HG02623 (cell line): ENCODE data around the gene TCHP.
"Not testable (repeated sequence)": the region's sequence is repeated elsewhere in the genome, so short reads cannot be mapped to it uniquely, and the experiment has no call there.

ENCODE experiments used
- ATAC-seq: cut with Tn5 transposase; IDR thresholded peaks from one replicate; pipeline ENCODE4 v1.9.1; 2021; ENCODE audit warnings: moderate library complexity; ENCODE audit not compliant: unreplicated experiment

The TCHP gene

GRCh38 chr12:109878749-109879148, 21.3 kb upstream of the TCHP start:
- ATAC-seq: no peak

- no peak for ATAC-seq
These were observed 20.6 kb upstream of the TCHP start for GRCh38 chr12:109879351-109880042.

GRCh38 chr12:109880043-109880931, 19.8 kb upstream of the TCHP start, which contains the start of gene GLTP:
Gene GLTP, minus strand, starts transcription at chr12:109880541. Its CDS starts 167 bp downstream, at chr12:109880374.
- peak; percentile 85 for ATAC-seq

GRCh38 chr12:109880938-109881337, 19.1 kb upstream of the TCHP start:
- ATAC-seq: no peak

GRCh38 chr12:109881752-109882151, 18.3 kb upstream of the TCHP start:
- no peak for ATAC-seq

GRCh38 chr12:109883461-109883860, 16.6 kb upstream of the TCHP start:
- no peak for ATAC-seq

GRCh38 chr12:109885616-109886015, 14.5 kb upstream of the TCHP start:
- ATAC-seq: no peak

- no peak for ATAC-seq
These were observed 11.7 kb upstream of the TCHP start for GRCh38 chr12:109888179-109889020.

GRCh38 chr12:109890620-109891170, 9.4 kb upstream of the TCHP start:
- ATAC-seq: no peak

GRCh38 chr12:109891731-109892130, 8.3 kb upstream of the TCHP start:
- ATAC-seq: not testable (repeated sequence)

- ATAC-seq: no peak
These were observed 7.8 kb upstream of the TCHP start for GRCh38 chr12:109892165-109892715.

- peak; percentile 61 for ATAC-seq
These were observed 7.3 kb upstream of the TCHP start for GRCh38 chr12:109892748-109893147.

GRCh38 chr12:109893261-109893995, 6.6 kb upstream of the TCHP start:
- no peak for ATAC-seq

GRCh38 chr12:109894939-109895338, 5.1 kb upstream of the TCHP start:
- ATAC-seq: no peak

- ATAC-seq: no peak
These were observed 3.9 kb upstream of the TCHP start for GRCh38 chr12:109896188-109896587.

GRCh38 chr12:109897029-109897428, 3.0 kb upstream of the TCHP start:
- ATAC-seq: no peak

GRCh38 chr12:109899345-109899744, 729 bp upstream of the TCHP start:
- not testable (repeated sequence) for ATAC-seq

- no peak for ATAC-seq
These were observed 892 bp downstream of the TCHP start for GRCh38 chr12:109900752-109901580.

- ATAC-seq: no peak
These were observed 2.9 kb downstream of the TCHP start for GRCh38 chr12:109902891-109903418.
